ENCODE measurements around the gene SULT1C3.

Gene SULT1C3

GRCh38 chr2:108226564-108226963 lies 13.2 kb upstream of the SULT1C3 start:
- Mint-ChIP-seq H3K27ac (no peak overlapping the region), H3K27me3 (ENCODE audit: low read depth) (no peaks in the 10 kb centered on the region), H3K9me3 (peaks cover 4% of the 10 kb centered on the region), H3K36me3 (ENCODE audit: low read depth) (no peaks in the 10 kb centered on the region), H3K4me3 (no peak overlapping the region), H3K4me1 (ENCODE audit: low read depth) (no peaks in the 10 kb centered on the region)
- no peak for DNase-seq (ENCODE audit: low spot score)

GRCh38 chr2:108228006-108228405 lies 11.8 kb upstream of the SULT1C3 start:
- no peak overlapping the region for H3K27ac Mint-ChIP-seq
- no peaks in the 10 kb centered on the region for H3K4me1 Mint-ChIP-seq (ENCODE audit: low read depth)
- H3K4me3 Mint-ChIP-seq = no peak overlapping the region
- no peak for DNase-seq (ENCODE audit: low spot score)
- no peaks in the 10 kb centered on the region for H3K27me3 Mint-ChIP-seq (ENCODE audit: low read depth)
- H3K36me3 Mint-ChIP-seq (ENCODE audit: low read depth) = no peaks in the 10 kb centered on the region
- H3K9me3 Mint-ChIP-seq = peaks cover 4% of the 10 kb centered on the region

GRCh38 chr2:108228537-108228936 lies 11.2 kb upstream of the SULT1C3 start:
- Mint-ChIP-seq H3K4me1 (ENCODE audit: low read depth) (no peaks in the 10 kb centered on the region), H3K9me3 (peaks cover 3% of the 10 kb centered on the region), H3K27ac (no peak overlapping the region), H3K27me3 (ENCODE audit: low read depth) (no peaks in the 10 kb centered on the region), H3K36me3 (ENCODE audit: low read depth) (no peaks in the 10 kb centered on the region), H3K4me3 (no peak overlapping the region)
- DNase-seq (ENCODE audit: low spot score) = no peak

- Mint-ChIP-seq H3K4me3 (no peak overlapping the region), H3K27me3 (ENCODE audit: low read depth) (no peaks in the 10 kb centered on the region), H3K4me1 (ENCODE audit: low read depth) (no peaks in the 10 kb centered on the region), H3K27ac (no peak overlapping the region), H3K9me3 (no peaks in the 10 kb centered on the region), H3K36me3 (ENCODE audit: low read depth) (no peaks in the 10 kb centered on the region)
- no peak for DNase-seq (ENCODE audit: low spot score)
Measured at GRCh38 chr2:108229875-108230274, 9.9 kb upstream of the SULT1C3 start.

GRCh38 chr2:108235577-108235976 lies 4.2 kb upstream of the SULT1C3 start:
- Mint-ChIP-seq H3K9me3 (no peaks in the 10 kb centered on the region), H3K27ac (no peak overlapping the region), H3K4me3 (no peak overlapping the region), H3K27me3 (ENCODE audit: low read depth) (no peaks in the 10 kb centered on the region), H3K36me3 (ENCODE audit: low read depth) (no peaks in the 10 kb centered on the region), H3K4me1 (ENCODE audit: low read depth) (no peaks in the 10 kb centered on the region)
- DNase-seq (ENCODE audit: low spot score) = no peak

GRCh38 chr2:108236676-108237335 lies 3.0 kb upstream of the SULT1C3 start:
- Mint-ChIP-seq H3K4me3 (no peak overlapping the region), H3K9me3 (no peaks in the 10 kb centered on the region), H3K4me1 (ENCODE audit: low read depth) (no peaks in the 10 kb centered on the region), H3K27me3 (ENCODE audit: low read depth) (no peaks in the 10 kb centered on the region), H3K36me3 (ENCODE audit: low read depth) (no peaks in the 10 kb centered on the region), H3K27ac (no peak overlapping the region)
- DNase-seq (ENCODE audit: low spot score) = no peak

- no peaks in the 10 kb centered on the region for H3K9me3 Mint-ChIP-seq
- no peaks in the 10 kb centered on the region for H3K4me1 Mint-ChIP-seq (ENCODE audit: low read depth)
- H3K4me3 Mint-ChIP-seq = no peak overlapping the region
- no peak overlapping the region for H3K27ac Mint-ChIP-seq
- H3K36me3 Mint-ChIP-seq (ENCODE audit: low read depth) = no peaks in the 10 kb centered on the region
- DNase-seq (ENCODE audit: low spot score) = no peak
- H3K27me3 Mint-ChIP-seq (ENCODE audit: low read depth) = no peaks in the 10 kb centered on the region
Measured at GRCh38 chr2:108240966-108241365, 1.2 kb downstream of the SULT1C3 start.

GRCh38 chr2:108243566-108243965 lies 3.8 kb downstream of the SULT1C3 start:
- no peak overlapping the region for H3K4me3 Mint-ChIP-seq
- DNase-seq (ENCODE audit: low spot score) = no peak
- H3K4me1 Mint-ChIP-seq (ENCODE audit: low read depth) = no peaks in the 10 kb centered on the region
- no peak overlapping the region for H3K27ac Mint-ChIP-seq
- H3K27me3 Mint-ChIP-seq (ENCODE audit: low read depth) = no peaks in the 10 kb centered on the region
- H3K36me3 Mint-ChIP-seq (ENCODE audit: low read depth) = no peaks in the 10 kb centered on the region
- H3K9me3 Mint-ChIP-seq = no peaks in the 10 kb centered on the region

- DNase-seq (ENCODE audit: low spot score) = no peak
- Mint-ChIP-seq H3K27me3 (ENCODE audit: low read depth) (no peaks in the 10 kb centered on the region), H3K9me3 (no peaks in the 10 kb centered on the region), H3K4me3 (no peak overlapping the region), H3K27ac (no peak overlapping the region), H3K4me1 (ENCODE audit: low read depth) (no peaks in the 10 kb centered on the region), H3K36me3 (ENCODE audit: low read depth) (no peaks in the 10 kb centered on the region)
Measured at GRCh38 chr2:108244667-108245414, 5.1 kb downstream of the SULT1C3 start.

- no peaks in the 10 kb centered on the region for H3K4me1 Mint-ChIP-seq (ENCODE audit: low read depth)
- no peaks in the 10 kb centered on the region for H3K9me3 Mint-ChIP-seq
- H3K27me3 Mint-ChIP-seq (ENCODE audit: low read depth) = no peaks in the 10 kb centered on the region
- H3K4me3 Mint-ChIP-seq = no peak overlapping the region
- DNase-seq (ENCODE audit: low spot score) = no peak
- no peak overlapping the region for H3K27ac Mint-ChIP-seq
- no peaks in the 10 kb centered on the region for H3K36me3 Mint-ChIP-seq (ENCODE audit: low read depth)
Measured at GRCh38 chr2:108253106-108253505, 13.3 kb downstream of the SULT1C3 start.

GRCh38 chr2:108257757-108258331 lies 18.1 kb downstream of the SULT1C3 start:
- no peak overlapping the region for H3K27ac Mint-ChIP-seq

GRCh38 chr2:108260773-108261172 lies 21.0 kb downstream of the SULT1C3 start:
- Mint-ChIP-seq H3K4me3 (no peak overlapping the region), H3K4me1 (ENCODE audit: low read depth) (no peaks in the 10 kb centered on the region), H3K27me3 (ENCODE audit: low read depth) (no peaks in the 10 kb centered on the region), H3K27ac (no peak overlapping the region), H3K9me3 (no peaks in the 10 kb centered on the region), H3K36me3 (ENCODE audit: low read depth) (no peaks in the 10 kb centered on the region)
- DNase-seq (ENCODE audit: low spot score) = no peak

More at GRCh38 chr2:108257757-108258331, 18.1 kb downstream of the SULT1C3 start:
- no peaks in the 10 kb centered on the region for H3K27me3 Mint-ChIP-seq (ENCODE audit: low read depth)
- H3K4me1 Mint-ChIP-seq (ENCODE audit: low read depth) = no peaks in the 10 kb centered on the region
- H3K36me3 Mint-ChIP-seq (ENCODE audit: low read depth) = no peaks in the 10 kb centered on the region
- H3K9me3 Mint-ChIP-seq = no peaks in the 10 kb centered on the region
- H3K4me3 Mint-ChIP-seq = no peak overlapping the region
- DNase-seq (ENCODE audit: low spot score) = no peak

GRCh38 chr2:108262036-108262435 lies 22.3 kb downstream of the SULT1C3 start:
- H3K36me3 Mint-ChIP-seq (ENCODE audit: low read depth) = no peaks in the 10 kb centered on the region
- H3K4me3 Mint-ChIP-seq = no peak overlapping the region
- no peak overlapping the region for H3K27ac Mint-ChIP-seq
- no peaks in the 10 kb centered on the region for H3K9me3 Mint-ChIP-seq
- no peaks in the 10 kb centered on the region for H3K4me1 Mint-ChIP-seq (ENCODE audit: low read depth)
- no peak for DNase-seq (ENCODE audit: low spot score)
- H3K27me3 Mint-ChIP-seq (ENCODE audit: low read depth) = no peaks in the 10 kb centered on the region

- DNase-seq (ENCODE audit: low spot score) = no peak
- Mint-ChIP-seq H3K9me3 (no peaks in the 10 kb centered on the region), H3K4me1 (ENCODE audit: low read depth) (no peaks in the 10 kb centered on the region), H3K27ac (no peak overlapping the region), H3K27me3 (ENCODE audit: low read depth) (no peaks in the 10 kb centered on the region), H3K4me3 (no peak overlapping the region), H3K36me3 (ENCODE audit: low read depth) (no peaks in the 10 kb centered on the region)
Measured at GRCh38 chr2:108263401-108263800, 23.6 kb downstream of the SULT1C3 start.

All from T-helper 2 cell treated with Interferon-gamma antibody and Interleukin-4, amounts not matched to agents 5 μg/mL and 100 μg/mL, for 36 hours (primary cell).